Omental fat pad (tissue), 4 donors: ENCODE results near the gene LRRC49. TPM values are rescaled to one million over a fixed set of nuclear protein-coding genes. Genes with fewer than 3 reads are reported as not detected.

Experiments used
- ATAC-seq: fragments of 150-250 bp; one replicate; pipeline ENCODE4 v1.9.1; 2016; ENCODE audit warnings: mild to moderate bottlenecking, moderate library complexity; ENCODE audit not compliant: low FRiP score
- DNase-seq: peaks from one replicate; pipeline ENCODE4 v3.0.0-alpha.2; 2019; ENCODE audit warnings: low spot score
- total RNA-seq, 4 donors: library from RNA; depleted of rRNA; stranded (reverse); fragments of >200 nt; gene quantifications; one replicate each; pipeline ENCODE4 v1.1.0, GENCODE V29; 2016
- TF ChIP-seq, protein P1 (sequence below), 3 donors: fragments of 450-650 bp; IDR thresholded peaks; one replicate each; pipeline ENCODE4 v1.5.1; 2016 to 2017; ENCODE audit warnings: antibody characterized with exemption in 3 of 3, mild to moderate bottlenecking in 3 of 3, moderate library complexity in 2 of 3

LRRC49 gene
- total RNA-seq, 4 donors from 2014 or later = 2.5 to 7.1 (median 5.0) TPM

DNA sequence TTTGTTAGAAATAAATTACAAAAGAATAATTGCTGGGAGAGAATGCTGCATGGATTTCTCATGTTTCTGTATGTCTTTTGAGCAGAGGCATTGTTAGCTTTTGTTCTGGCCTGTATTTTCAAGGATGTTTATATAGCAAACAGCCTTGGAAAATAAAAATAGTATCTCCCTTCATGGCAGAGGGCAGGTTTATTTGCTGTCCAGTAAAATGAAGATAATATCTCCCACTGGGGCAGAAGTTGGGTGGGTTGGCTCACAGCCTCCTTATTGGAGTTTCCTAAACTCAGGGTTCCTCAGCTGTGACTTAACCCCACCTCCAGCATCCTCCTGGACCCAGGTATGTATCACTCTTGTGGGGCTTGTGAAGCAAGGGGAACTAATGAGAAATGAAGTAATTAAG is 178.9 kb downstream of the LRRC49 start:
- DNase-seq = no peak
- TF ChIP-seq, protein P1, sequence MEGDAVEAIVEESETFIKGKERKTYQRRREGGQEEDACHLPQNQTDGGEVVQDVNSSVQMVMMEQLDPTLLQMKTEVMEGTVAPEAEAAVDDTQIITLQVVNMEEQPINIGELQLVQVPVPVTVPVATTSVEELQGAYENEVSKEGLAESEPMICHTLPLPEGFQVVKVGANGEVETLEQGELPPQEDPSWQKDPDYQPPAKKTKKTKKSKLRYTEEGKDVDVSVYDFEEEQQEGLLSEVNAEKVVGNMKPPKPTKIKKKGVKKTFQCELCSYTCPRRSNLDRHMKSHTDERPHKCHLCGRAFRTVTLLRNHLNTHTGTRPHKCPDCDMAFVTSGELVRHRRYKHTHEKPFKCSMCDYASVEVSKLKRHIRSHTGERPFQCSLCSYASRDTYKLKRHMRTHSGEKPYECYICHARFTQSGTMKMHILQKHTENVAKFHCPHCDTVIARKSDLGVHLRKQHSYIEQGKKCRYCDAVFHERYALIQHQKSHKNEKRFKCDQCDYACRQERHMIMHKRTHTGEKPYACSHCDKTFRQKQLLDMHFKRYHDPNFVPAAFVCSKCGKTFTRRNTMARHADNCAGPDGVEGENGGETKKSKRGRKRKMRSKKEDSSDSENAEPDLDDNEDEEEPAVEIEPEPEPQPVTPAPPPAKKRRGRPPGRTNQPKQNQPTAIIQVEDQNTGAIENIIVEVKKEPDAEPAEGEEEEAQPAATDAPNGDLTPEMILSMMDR (IDR thresholded peaks at IDR 0.05) = no peak
- ATAC-seq = no peak

DNA sequence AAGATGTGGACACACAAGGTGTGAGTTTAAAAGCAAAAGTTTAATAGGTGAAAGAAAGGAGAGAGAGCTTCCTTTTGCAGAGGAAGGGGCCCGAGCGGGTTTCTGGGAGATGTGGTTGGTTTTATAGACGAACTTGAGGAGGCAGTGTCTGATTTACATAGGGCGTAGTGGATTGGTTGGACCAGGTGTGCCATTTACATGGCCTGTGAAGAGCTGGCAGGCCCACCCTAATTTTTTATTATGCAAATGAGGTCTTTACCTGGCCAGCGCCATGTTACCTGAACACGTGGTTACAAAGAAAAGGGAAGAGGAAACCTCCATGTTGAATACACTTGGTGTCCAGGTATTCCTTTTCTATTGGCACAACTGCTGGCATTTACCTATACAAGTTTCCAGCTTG is 179.8 kb downstream of the LRRC49 start:
- ATAC-seq (no peak), DNase-seq (no peak)
- TF ChIP-seq, protein P1 (IDR thresholded peaks at IDR 0.05) = no peak

DNA sequence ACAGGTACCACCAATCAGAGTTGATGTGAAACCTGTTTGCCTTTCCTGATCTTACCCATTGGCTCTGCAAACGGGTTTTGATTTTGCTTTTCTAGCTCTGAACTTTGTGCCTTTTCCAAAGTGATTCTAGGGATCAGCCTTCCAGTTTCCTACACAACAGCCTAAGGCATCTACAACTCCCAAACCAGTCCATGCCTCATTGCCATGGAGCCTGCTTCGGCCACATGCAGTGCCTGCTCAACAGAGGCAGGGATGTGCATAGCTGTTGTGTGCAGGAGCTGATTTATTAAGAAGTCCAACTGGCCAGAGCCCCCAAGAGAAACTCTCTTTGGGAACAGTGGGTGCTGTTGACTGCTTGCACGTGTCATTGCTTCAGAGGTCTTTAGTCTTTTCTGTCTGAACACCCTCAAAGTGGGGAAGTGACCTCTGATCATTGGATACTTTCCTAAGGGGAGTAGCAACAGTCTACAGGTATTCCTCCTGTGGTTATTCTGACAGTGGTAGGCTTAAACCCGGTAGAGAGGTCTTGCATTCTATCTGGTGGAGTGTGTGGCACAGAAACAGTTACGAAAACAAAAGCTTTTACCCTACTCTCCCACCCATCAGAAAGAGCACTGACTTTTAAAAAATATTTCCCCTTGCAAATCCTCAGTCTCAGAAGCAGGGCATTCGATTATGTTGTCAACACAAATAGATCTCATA is 186.0 kb downstream of the LRRC49 start:
- ATAC-seq (no peak), DNase-seq (no peak)
- TF ChIP-seq, protein P1 (IDR thresholded peaks at IDR 0.05) = no peak

DNA sequence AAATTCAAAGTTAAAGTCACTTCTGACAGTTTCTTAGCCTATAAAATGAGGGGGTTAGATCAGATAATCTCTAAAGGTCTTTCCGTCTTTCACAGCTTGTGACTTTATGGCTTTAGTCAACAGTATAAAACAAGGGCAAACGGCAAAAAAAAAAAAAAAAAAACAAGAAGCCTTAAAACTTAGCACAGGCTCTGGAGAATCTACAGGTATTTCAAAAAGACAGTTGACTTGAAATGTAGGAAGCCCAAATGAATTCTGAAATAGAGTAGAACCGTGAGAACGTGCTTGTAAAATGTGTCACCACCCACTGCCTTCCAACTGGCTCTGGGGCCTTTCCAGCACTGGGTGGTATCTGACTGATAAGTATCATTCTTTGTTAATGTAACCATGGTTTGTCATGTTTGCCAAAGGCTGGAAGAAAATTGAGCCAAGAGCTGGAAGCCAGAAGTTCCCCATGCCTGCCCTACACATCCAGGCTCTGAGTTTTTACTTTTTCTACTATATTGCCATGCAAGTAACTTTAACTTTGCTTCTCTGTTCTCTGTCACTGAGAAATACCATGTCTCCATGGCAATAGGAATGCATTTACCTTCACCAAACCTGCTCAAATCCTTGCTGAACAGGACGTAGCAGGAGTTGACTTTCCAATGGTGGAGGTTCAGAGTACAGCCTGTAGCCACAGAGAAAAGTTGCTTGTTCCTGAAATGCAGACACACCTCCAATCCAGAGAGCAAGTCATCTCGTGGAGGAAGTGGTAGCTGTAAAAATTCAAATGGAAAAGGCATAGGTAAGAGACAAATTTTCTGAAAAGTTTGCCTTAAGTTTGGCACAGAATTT is 186.8 kb downstream of the LRRC49 start:
- DNase-seq (no peak), ATAC-seq (no peak)

DNA sequence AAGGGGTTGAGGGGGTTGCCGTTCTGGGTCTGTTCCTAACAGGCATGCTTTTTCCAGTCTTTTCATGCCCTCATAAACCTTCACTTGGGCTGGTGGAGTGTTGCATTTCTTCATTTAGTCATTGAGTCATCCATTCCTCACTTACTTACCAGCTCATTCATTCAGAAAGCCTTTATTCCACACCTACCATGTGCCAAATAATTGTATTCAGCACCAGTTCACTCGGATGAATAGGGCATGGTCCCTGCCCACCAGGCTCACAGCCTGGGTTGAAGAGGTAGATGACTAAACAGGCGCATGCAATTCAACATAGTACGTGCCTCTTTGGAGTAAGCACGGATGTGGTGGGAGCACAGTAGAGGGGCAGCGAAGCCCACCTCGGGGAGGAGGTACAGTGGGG is 187.5 kb downstream of the LRRC49 start:
- TF ChIP-seq, protein P1 (IDR thresholded peaks at IDR 0.05) = no peak
- no peak for ATAC-seq
- DNase-seq = no peak

More for the DNA sequence above, 186.8 kb downstream of the LRRC49 start:
- TF ChIP-seq, protein P1 (IDR thresholded peaks at IDR 0.05) = no peak

DNA sequence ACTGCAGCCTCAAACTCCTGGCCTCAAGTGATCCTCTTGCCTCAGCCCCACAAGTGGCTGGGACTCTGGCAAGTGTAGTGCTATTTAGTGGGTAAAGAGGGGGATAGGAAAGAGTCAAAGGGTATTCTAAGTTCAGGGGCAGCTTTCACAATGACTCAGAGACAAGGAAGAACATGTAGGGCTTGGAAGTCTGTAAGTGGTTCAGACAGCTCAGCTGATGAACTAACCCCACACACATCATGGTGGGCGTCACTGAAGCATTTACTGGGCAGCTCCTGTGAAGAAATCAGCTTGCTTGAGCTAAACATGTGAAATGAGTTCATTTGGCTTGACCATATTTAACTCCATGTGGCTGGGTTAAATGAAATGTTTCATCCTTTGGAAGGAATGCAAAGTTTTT is 188.1 kb downstream of the LRRC49 start:
- DNase-seq (no peak), ATAC-seq (no peak)
- TF ChIP-seq, protein P1 (IDR thresholded peaks at IDR 0.05) = no peak
